ENCODE data around the gene CNGB1. TPM values are rescaled to one million over a fixed set of nuclear protein-coding genes. Genes with fewer than 3 reads are reported as not detected.

CNGB1 gene
- polyA plus RNA-seq, 1 of the 3 experiments (the other 2 are of a cell fraction), result 0.05 TPM

DNA sequence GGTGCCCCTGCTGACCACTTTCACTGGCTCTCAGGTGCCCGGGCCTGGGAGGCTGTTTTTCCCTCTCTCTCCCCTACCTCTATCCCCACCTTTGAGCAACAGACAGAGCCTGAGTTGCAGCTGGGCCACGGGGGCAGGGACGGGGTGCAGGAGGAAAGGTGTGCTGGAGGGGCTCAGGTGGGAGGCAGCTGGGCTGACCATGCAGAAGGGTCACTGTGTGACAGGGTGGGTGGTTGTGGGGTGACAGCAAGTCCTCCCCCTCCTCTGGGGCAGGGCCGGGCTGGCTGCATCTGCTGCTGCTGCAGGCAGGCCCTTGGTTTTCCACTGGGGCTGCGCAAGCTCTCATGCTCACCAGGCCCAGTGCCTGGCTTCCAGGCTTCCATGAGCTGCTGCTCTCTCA is 23.0 kb upstream of the CNGB1 start:
- ChIA-PET CTCF (interaction anchor here (1.0 to 1.6 kb wide), 2 partner anchors 93 to 237 kb away, joined by 4 read pairs; no protein-coding TSS in a partner anchor), POLR2A (no interaction called here)
- Histone ChIP-seq H4K20me1 (ENCODE audit: insufficient read depth) (0 out of 2 replicates have a peak, but pooled peaks cover 3% of the 10 kb centered on the region), H3K27ac (ENCODE audit: low read depth in 2 of 2, low read length in 1 of 2) (no peak overlapping the region), H3K79me2 (ENCODE audit: insufficient read depth) (peaks cover 8% of the 10 kb centered on the region; the same call in 1 of the 2 replicates), H3K4me2 (no peak overlapping the region), H3K9me3 (no peaks in the 10 kb centered on the region), H3K4me1 (ENCODE audit: control insufficient read depth in 1 of 2, insufficient read depth in 2 of 2, low read depth in 1 of 2, low read length in 1 of 2) (peaks cover 0 to 4% of the 10 kb centered on the region in 2 experiments; a peak in 1 of 4 replicates), H3K9ac (no peak overlapping the region), H3K36me3 (replicated peaks in 1 of 2; ENCODE audit: control insufficient read depth in 1 of 2, insufficient read depth in 2 of 2, low read length in 1 of 2) (peaks cover 0 to 35% of the 10 kb centered on the region in 2 experiments), H2AFZ (ENCODE audit: low read depth) (no peak overlapping the region), H3K27me3 (ENCODE audit: insufficient read depth) (no peaks in the 10 kb centered on the region), H3K9me2 (no peaks in the 10 kb centered on the region), H3F3A (replicated peaks; ENCODE audit: insufficient read depth) (no peaks in the 10 kb centered on the region), H3K4me3 (ENCODE audit: low read depth in 2 of 2, low read length in 1 of 2) (no peak overlapping the region)
- DNase-seq, result no peak
- 97% methylated on average over 4 of the region's 5 CpGs for WGBS (ENCODE audit: low lambda C conversion rate)
- TF ChIP-seq POLR2AphosphoS5 (IDR thresholded peaks at IDR 0.05; ENCODE audit: low read depth, low read length) (no peak), GATA2 (CRISPR knock-in tag; IDR thresholded peaks at IDR 0.05) (no peak)

DNA sequence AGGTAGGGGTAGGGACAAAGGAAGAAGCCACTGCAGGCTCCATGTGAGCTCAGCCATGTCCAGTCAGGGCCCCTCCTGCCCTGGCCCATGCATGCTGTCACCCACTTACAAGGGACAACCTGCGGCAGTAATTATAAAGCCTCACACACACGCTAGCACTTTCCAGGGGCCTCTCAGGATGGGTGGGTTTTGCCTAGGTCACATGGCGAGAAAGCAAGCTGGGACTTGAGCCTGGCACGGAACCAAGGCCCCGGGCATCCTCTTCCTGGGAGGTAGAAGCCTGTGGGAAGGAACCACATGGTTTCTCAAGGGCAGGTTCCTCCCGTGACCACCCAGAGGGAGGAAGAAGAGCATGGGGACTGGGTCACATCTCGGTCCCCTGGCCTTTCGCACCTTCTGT is 22.5 kb upstream of the CNGB1 start:
- H3K4me3 ChIP-seq (ENCODE audit: low read depth in 2 of 2, low read length in 1 of 2), result no peak overlapping the region
- H3K9me2 ChIP-seq, result no peaks in the 10 kb centered on the region
- H3K4me2 ChIP-seq, result no peak overlapping the region
- no peak overlapping the region for H2AFZ ChIP-seq (ENCODE audit: low read depth)
- TF ChIP-seq YY1 (IDR thresholded peaks at IDR 0.05; ENCODE audit: low read depth) (no peak), EP300 (IDR thresholded peaks at IDR 0.05; ENCODE audit: borderline replicate concordance in 1 of 2, low read depth in 1 of 2, low read length in 1 of 2) (no peak), GABPA (IDR thresholded peaks at IDR 0.05; ENCODE audit: low read depth) (no peak), RFX5 (IDR thresholded peaks at IDR 0.05; ENCODE audit: low read length) (no peak), GATA2 (CRISPR knock-in tag; IDR thresholded peaks at IDR 0.05) (no peak)
- TF ChIP-seq, protein P1, sequence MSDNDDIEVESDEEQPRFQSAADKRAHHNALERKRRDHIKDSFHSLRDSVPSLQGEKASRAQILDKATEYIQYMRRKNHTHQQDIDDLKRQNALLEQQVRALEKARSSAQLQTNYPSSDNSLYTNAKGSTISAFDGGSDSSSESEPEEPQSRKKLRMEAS (IDR thresholded peaks at IDR 0.05; ENCODE audit: low read depth), result no peak
- H3K27ac ChIP-seq (ENCODE audit: low read depth in 2 of 2, low read length in 1 of 2), result no peak overlapping the region
- H3K9me3 ChIP-seq, result no peaks in the 10 kb centered on the region
- H3K27me3 ChIP-seq (ENCODE audit: insufficient read depth), result no peaks in the 10 kb centered on the region
- ChIA-PET CTCF (interaction anchor here (1.0 to 1.6 kb wide), 2 partner anchors 93 to 236 kb away, joined by 4 read pairs; no protein-coding TSS in a partner anchor), POLR2A (no interaction called here)
- H3K9ac ChIP-seq, result no peak overlapping the region
- no peaks in the 10 kb centered on the region for H4K20me1 ChIP-seq (ENCODE audit: insufficient read depth)
- DNase-seq, result no peak
- H3K4me1 ChIP-seq (ENCODE audit: control insufficient read depth in 1 of 2, insufficient read depth in 2 of 2, low read depth in 1 of 2, low read length in 1 of 2), result peaks cover 0 to 6% of the 10 kb centered on the region in 2 experiments; a peak in 1 of 4 replicates
- peaks cover 3% of the 10 kb centered on the region; the same call in 1 of the 2 replicates for H3K79me2 ChIP-seq (ENCODE audit: insufficient read depth)
- H3K36me3 ChIP-seq (replicated peaks in 1 of 2; ENCODE audit: control insufficient read depth in 1 of 2, insufficient read depth in 2 of 2, low read length in 1 of 2), result peaks cover 0 to 35% of the 10 kb centered on the region in 2 experiments
- WGBS (ENCODE audit: low lambda C conversion rate), result 75% methylated on average over 4 of the region's 8 CpGs
- no peaks in the 10 kb centered on the region for H3F3A ChIP-seq (replicated peaks; ENCODE audit: insufficient read depth)

DNA sequence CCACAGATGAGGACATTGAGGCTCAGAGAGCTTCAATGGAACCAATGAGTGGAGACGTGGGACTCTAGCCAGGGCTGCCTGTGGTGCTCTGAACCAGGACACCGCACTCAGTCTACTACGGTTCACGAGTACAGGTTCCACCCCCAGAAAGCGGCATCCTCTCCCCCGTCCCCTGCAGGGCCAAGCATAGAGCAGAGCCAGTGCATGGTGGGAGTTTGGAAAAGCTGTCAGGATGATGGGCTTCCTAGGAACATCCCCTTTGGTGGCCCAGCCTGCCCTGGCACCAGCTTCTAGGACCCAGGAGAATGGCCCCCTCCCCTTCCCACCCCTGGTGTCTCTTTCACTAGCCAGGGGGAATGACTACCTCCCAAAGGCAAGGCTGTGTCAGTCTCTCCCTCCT is 21.2 kb upstream of the CNGB1 start:
- H3K4me1 ChIP-seq (ENCODE audit: control insufficient read depth in 1 of 2, insufficient read depth in 2 of 2, low read depth in 1 of 2, low read length in 1 of 2), result peaks cover 0 to 6% of the 10 kb centered on the region in 2 experiments; a peak in 1 of 4 replicates
- peaks cover 0 to 25% of the 10 kb centered on the region in 2 experiments for H3K36me3 ChIP-seq (replicated peaks in 1 of 2; ENCODE audit: control insufficient read depth in 1 of 2, insufficient read depth in 2 of 2, low read length in 1 of 2)
- H3K9ac ChIP-seq, result no peak overlapping the region
- no peaks in the 10 kb centered on the region for H3K79me2 ChIP-seq (ENCODE audit: insufficient read depth)
- no peak overlapping the region for H2AFZ ChIP-seq (ENCODE audit: low read depth)
- ChIA-PET POLR2A (no interaction called here), CTCF (interaction anchor here (1.2 to 3.3 kb wide), 3 partner anchors 8 to 92 kb away, joined by 4 to 18 read pairs (median 5); partner anchors contain the start of genes USB1 and ZNF319)
- no peak overlapping the region for H3K27ac ChIP-seq (ENCODE audit: low read depth in 2 of 2, low read length in 1 of 2)
- H3K4me3 ChIP-seq (ENCODE audit: low read depth in 2 of 2, low read length in 1 of 2), result no peak overlapping the region
- DNase-seq, result no peak
- 98% methylated on average over 6 of the region's 6 CpGs for WGBS (ENCODE audit: low lambda C conversion rate)
- H3K4me2 ChIP-seq, result no peak overlapping the region
- no peaks in the 10 kb centered on the region for H3K9me3 ChIP-seq
- H4K20me1 ChIP-seq (ENCODE audit: insufficient read depth), result no peaks in the 10 kb centered on the region
- H3F3A ChIP-seq (replicated peaks; ENCODE audit: insufficient read depth), result no peaks in the 10 kb centered on the region
- H3K27me3 ChIP-seq (ENCODE audit: insufficient read depth), result no peaks in the 10 kb centered on the region
- H3K9me2 ChIP-seq, result no peaks in the 10 kb centered on the region
- TF ChIP-seq FOXJ3 (CRISPR knock-in tag; IDR thresholded peaks at IDR 0.05) (no peak), SIN3A (IDR thresholded peaks at IDR 0.05; ENCODE audit: borderline replicate concordance, low read depth, low read length) (no peak), JUND (IDR thresholded peaks at IDR 0.05) (no peak), GATA2 (CRISPR knock-in tag; IDR thresholded peaks at IDR 0.05) (no peak), TEAD4 (IDR thresholded peaks at IDR 0.05; ENCODE audit: borderline replicate concordance, insufficient read depth) (no peak), FOSL2 (IDR thresholded peaks at IDR 0.05; ENCODE audit: borderline replicate concordance, low read depth) (no peak), EP300 (IDR thresholded peaks at IDR 0.05; ENCODE audit: borderline replicate concordance in 1 of 2, low read depth in 1 of 2, low read length in 1 of 2) (no peak), TCF12 (IDR thresholded peaks at IDR 0.05) (no peak), RXRA (IDR thresholded peaks at IDR 0.05; ENCODE audit: borderline replicate concordance, low read depth) (no peak), CHD2 (IDR thresholded peaks at IDR 0.05; ENCODE audit: low read length, partially characterized antibody) (no peak)
- TF ChIP-seq, protein P2, sequence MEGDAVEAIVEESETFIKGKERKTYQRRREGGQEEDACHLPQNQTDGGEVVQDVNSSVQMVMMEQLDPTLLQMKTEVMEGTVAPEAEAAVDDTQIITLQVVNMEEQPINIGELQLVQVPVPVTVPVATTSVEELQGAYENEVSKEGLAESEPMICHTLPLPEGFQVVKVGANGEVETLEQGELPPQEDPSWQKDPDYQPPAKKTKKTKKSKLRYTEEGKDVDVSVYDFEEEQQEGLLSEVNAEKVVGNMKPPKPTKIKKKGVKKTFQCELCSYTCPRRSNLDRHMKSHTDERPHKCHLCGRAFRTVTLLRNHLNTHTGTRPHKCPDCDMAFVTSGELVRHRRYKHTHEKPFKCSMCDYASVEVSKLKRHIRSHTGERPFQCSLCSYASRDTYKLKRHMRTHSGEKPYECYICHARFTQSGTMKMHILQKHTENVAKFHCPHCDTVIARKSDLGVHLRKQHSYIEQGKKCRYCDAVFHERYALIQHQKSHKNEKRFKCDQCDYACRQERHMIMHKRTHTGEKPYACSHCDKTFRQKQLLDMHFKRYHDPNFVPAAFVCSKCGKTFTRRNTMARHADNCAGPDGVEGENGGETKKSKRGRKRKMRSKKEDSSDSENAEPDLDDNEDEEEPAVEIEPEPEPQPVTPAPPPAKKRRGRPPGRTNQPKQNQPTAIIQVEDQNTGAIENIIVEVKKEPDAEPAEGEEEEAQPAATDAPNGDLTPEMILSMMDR (IDR thresholded peaks at IDR 0.05), result no peak
- TF ChIP-seq, protein P3, sequence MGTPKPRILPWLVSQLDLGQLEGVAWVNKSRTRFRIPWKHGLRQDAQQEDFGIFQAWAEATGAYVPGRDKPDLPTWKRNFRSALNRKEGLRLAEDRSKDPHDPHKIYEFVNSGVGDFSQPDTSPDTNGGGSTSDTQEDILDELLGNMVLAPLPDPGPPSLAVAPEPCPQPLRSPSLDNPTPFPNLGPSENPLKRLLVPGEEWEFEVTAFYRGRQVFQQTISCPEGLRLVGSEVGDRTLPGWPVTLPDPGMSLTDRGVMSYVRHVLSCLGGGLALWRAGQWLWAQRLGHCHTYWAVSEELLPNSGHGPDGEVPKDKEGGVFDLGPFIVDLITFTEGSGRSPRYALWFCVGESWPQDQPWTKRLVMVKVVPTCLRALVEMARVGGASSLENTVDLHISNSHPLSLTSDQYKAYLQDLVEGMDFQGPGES (IDR thresholded peaks at IDR 0.05; ENCODE audit: low read depth, low read length), result no peak
- TF ChIP-seq, protein P1 (IDR thresholded peaks at IDR 0.05; ENCODE audit: low read depth), result no peak
- TF ChIP-seq, protein P4, sequence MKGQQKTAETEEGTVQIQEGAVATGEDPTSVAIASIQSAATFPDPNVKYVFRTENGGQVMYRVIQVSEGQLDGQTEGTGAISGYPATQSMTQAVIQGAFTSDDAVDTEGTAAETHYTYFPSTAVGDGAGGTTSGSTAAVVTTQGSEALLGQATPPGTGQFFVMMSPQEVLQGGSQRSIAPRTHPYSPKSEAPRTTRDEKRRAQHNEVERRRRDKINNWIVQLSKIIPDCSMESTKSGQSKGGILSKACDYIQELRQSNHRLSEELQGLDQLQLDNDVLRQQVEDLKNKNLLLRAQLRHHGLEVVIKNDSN (IDR thresholded peaks at IDR 0.05; ENCODE audit: borderline replicate concordance, low read depth), result no peak

Data from SK-N-SH (cell line).